ENCODE results near the gene VPS50.

The VPS50 gene

GRCh38 chr7:93307943-93308342, 75.8 kb downstream of the VPS50 start:
- TF ChIP-seq ZBTB7A (IDR thresholded peaks at IDR 0.05; ENCODE audit: low read depth) (no peak), NFIC (IDR thresholded peaks at IDR 0.05) (no peak), TEAD4 (IDR thresholded peaks at IDR 0.05) (no peak), CREB1 (IDR thresholded peaks at IDR 0.05; ENCODE audit: low read depth) (no peak), TCF12 (IDR thresholded peaks at IDR 0.05; ENCODE audit: low read depth) (no peak), EGR1 (IDR thresholded peaks at IDR 0.05) (no peak), REST (IDR thresholded peaks at IDR 0.05; ENCODE audit: low read depth) (no peak), TAF1 (IDR thresholded peaks at IDR 0.05; ENCODE audit: low read depth) (no peak), FOXM1 (IDR thresholded peaks at IDR 0.05; ENCODE audit: borderline replicate concordance, low read depth) (no peak), EP300 (IDR thresholded peaks at IDR 0.05; ENCODE audit: borderline replicate concordance) (no peak), YY1 (IDR thresholded peaks at IDR 0.05; ENCODE audit: low read depth) (no peak), CEBPB (IDR thresholded peaks at IDR 0.05) (no peak), USF1 (IDR thresholded peaks at IDR 0.05) (no peak), MAX (IDR thresholded peaks at IDR 0.05) (no peak), RAD21 (IDR thresholded peaks at IDR 0.05; ENCODE audit: low read depth) (no peak)

GRCh38 chr7:93310346-93310745, 78.2 kb downstream of the VPS50 start:
- TF ChIP-seq RAD21 (IDR thresholded peaks at IDR 0.05; ENCODE audit: low read depth) (no peak), EP300 (IDR thresholded peaks at IDR 0.05; ENCODE audit: borderline replicate concordance) (no peak), USF1 (IDR thresholded peaks at IDR 0.05) (no peak), TEAD4 (IDR thresholded peaks at IDR 0.05) (no peak), NFIC (IDR thresholded peaks at IDR 0.05) (no peak), CREB1 (IDR thresholded peaks at IDR 0.05; ENCODE audit: low read depth) (no peak), TAF1 (IDR thresholded peaks at IDR 0.05; ENCODE audit: low read depth) (no peak), FOXM1 (IDR thresholded peaks at IDR 0.05; ENCODE audit: borderline replicate concordance, low read depth) (no peak), TCF12 (IDR thresholded peaks at IDR 0.05; ENCODE audit: low read depth) (no peak), ZBTB7A (IDR thresholded peaks at IDR 0.05; ENCODE audit: low read depth) (no peak), YY1 (IDR thresholded peaks at IDR 0.05; ENCODE audit: low read depth) (no peak), CEBPB (IDR thresholded peaks at IDR 0.05) (no peak), MAX (IDR thresholded peaks at IDR 0.05) (no peak), EGR1 (IDR thresholded peaks at IDR 0.05) (no peak), REST (IDR thresholded peaks at IDR 0.05; ENCODE audit: low read depth) (no peak)

- TF ChIP-seq CEBPB (IDR thresholded peaks at IDR 0.05), result no peak
- no peak for TF ChIP-seq NFIC (IDR thresholded peaks at IDR 0.05)
- no peak for TF ChIP-seq YY1 (IDR thresholded peaks at IDR 0.05; ENCODE audit: low read depth)
- TF ChIP-seq FOXM1 (IDR thresholded peaks at IDR 0.05; ENCODE audit: borderline replicate concordance, low read depth), result no peak
- no peak for TF ChIP-seq TAF1 (IDR thresholded peaks at IDR 0.05; ENCODE audit: low read depth)
- TF ChIP-seq REST (IDR thresholded peaks at IDR 0.05; ENCODE audit: low read depth), result no peak
- no peak for TF ChIP-seq ZBTB7A (IDR thresholded peaks at IDR 0.05; ENCODE audit: low read depth)
- no peak for TF ChIP-seq TCF12 (IDR thresholded peaks at IDR 0.05; ENCODE audit: low read depth)
- no peak for TF ChIP-seq TEAD4 (IDR thresholded peaks at IDR 0.05)
- no peak for TF ChIP-seq CREB1 (IDR thresholded peaks at IDR 0.05; ENCODE audit: low read depth)
- no peak for TF ChIP-seq RAD21 (IDR thresholded peaks at IDR 0.05; ENCODE audit: low read depth)
- TF ChIP-seq USF1 (IDR thresholded peaks at IDR 0.05), result no peak
- no peak for TF ChIP-seq EGR1 (IDR thresholded peaks at IDR 0.05)
- no peak for TF ChIP-seq MAX (IDR thresholded peaks at IDR 0.05)
- no peak for TF ChIP-seq EP300 (IDR thresholded peaks at IDR 0.05; ENCODE audit: borderline replicate concordance)
Measured at GRCh38 chr7:93314449-93314848, 82.3 kb downstream of the VPS50 start.
